IMR-90 (cell line): Measurements from ENCODE around the gene TEAD1. TPM values are rescaled to one million over a fixed set of nuclear protein-coding genes. Genes with fewer than 3 reads are reported as not detected.

Source experiments
- ATAC-seq: fragments of 200-7000 bp; cut with Tn5 transposase; 2 replicates; pipeline ENCODE4 v1.9.1; 2020; ENCODE audit warnings: low read depth, mild to moderate bottlenecking, moderate library complexity
- BruUV-seq: library from RNA; stranded (reverse); fragments of 400-500 nt; replicated peaks from 2 replicates; lab custom pipeline; 2021; lab: Mats Ljungman, UMichigan
- CTCF ChIA-PET: fragments of 300-600 bp; formaldehyde crosslinking; extraction: SDS; loops from one replicate; lab custom pipeline; 2021; ENCODE audit warnings: antibody characterized with exemption; lab: Yijun Ruan, JAX
- POLR2A ChIA-PET: fragments of 300-600 bp; sonication (Branson Sonifier 250); formaldehyde crosslinking; loops from one replicate; lab custom pipeline; 2022; ENCODE audit warnings: antibody characterized with exemption; ENCODE audit not compliant: unreplicated experiment; lab: Charles Lee
- DNase-seq: peaks from one replicate; pipeline ENCODE4 v3.0.0; 2013
- H2AFZ ChIP-seq: replicated peaks from 2 replicates; pipeline ENCODE3; 2013; ENCODE audit warnings: low read length, mild to moderate bottlenecking; ENCODE audit not compliant: poor library complexity
- H2AK5ac ChIP-seq: 2 replicates; pipeline ENCODE4 v1.6.1; 2013; ENCODE audit warnings: low read depth, low read length, inconsistent platforms
- H2AK9ac ChIP-seq: replicated peaks from 2 replicates; pipeline ENCODE3; 2013; ENCODE audit warnings: mild to moderate bottlenecking, low read depth, low read length, moderate library complexity; ENCODE audit not compliant: poor library complexity
- H2BK120ac ChIP-seq: 2 replicates; pipeline ENCODE4 v1.6.1; 2013; ENCODE audit warnings: low read depth, low read length, inconsistent platforms
- H2BK15ac ChIP-seq: 3 replicates; pipeline ENCODE4 v1.6.1; 2013; ENCODE audit warnings: low read depth, low read length, inconsistent platforms
- H2BK20ac ChIP-seq: 2 replicates; pipeline ENCODE4 v1.6.1; 2013; ENCODE audit warnings: low read depth, mild to moderate bottlenecking, inconsistent platforms, low read length, moderate library complexity
- H2BK5ac ChIP-seq: 2 replicates; pipeline ENCODE4 v1.6.1; 2013; ENCODE audit warnings: mild to moderate bottlenecking, low read depth, low read length, inconsistent platforms; ENCODE audit not compliant: poor library complexity, severe bottlenecking
- H3K14ac ChIP-seq: replicated peaks from 2 replicates; pipeline ENCODE4 v1.6.1; 2013; ENCODE audit warnings: low read depth, low read length, inconsistent platforms
- H3K18ac ChIP-seq: 2 replicates; pipeline ENCODE4 v1.6.1; 2013; ENCODE audit warnings: low read depth, low read length, control low read depth
- H3K23ac ChIP-seq: 2 replicates; pipeline ENCODE4 v1.6.1; 2013; ENCODE audit warnings: low read depth, low read length, inconsistent platforms
- H3K27ac ChIP-seq: 2 replicates; pipeline ENCODE4 v1.5.1; 2013; ENCODE audit warnings: mild to moderate bottlenecking, control low read depth, low read length; ENCODE audit not compliant: insufficient read depth
- H3K27me3 ChIP-seq: 2 replicates; pipeline ENCODE4 v1.6.1; 2013; ENCODE audit warnings: low read length; ENCODE audit not compliant: control insufficient read depth, insufficient read depth
- H3K36me3 ChIP-seq: 2 replicates; pipeline ENCODE4 v1.6.1; 2013; ENCODE audit warnings: low read length, mixed read lengths; ENCODE audit not compliant: control insufficient read depth, insufficient read depth
- H3K4ac ChIP-seq: 2 replicates; pipeline ENCODE4 v1.6.1; 2013; ENCODE audit warnings: low read depth, low read length, inconsistent platforms
- H3K4me1 ChIP-seq: 2 replicates; pipeline ENCODE4 v1.6.1; 2013; ENCODE audit warnings: low read length, mixed read lengths; ENCODE audit not compliant: control insufficient read depth, insufficient read depth
- H3K4me2 ChIP-seq: 2 replicates; pipeline ENCODE4 v1.6.1; 2013; ENCODE audit warnings: low read depth, mild to moderate bottlenecking, control low read depth, low read length, moderate library complexity
- H3K4me3 ChIP-seq: 2 replicates; pipeline ENCODE4 v1.5.1; 2013; ENCODE audit warnings: low read depth, mild to moderate bottlenecking, control low read depth, low read length, moderate library complexity; ENCODE audit not compliant: insufficient read depth
- H3K56ac ChIP-seq: 2 replicates; pipeline ENCODE4 v1.6.1; 2013; ENCODE audit warnings: low read length, inconsistent platforms; ENCODE audit not compliant: insufficient read depth; ENCODE audit errors: extremely low read depth
- H3K79me1 ChIP-seq, 2 experiments: 2 replicates each; pipeline ENCODE4 v1.6.1; 2013; ENCODE audit warnings: low read length in 2 of 2, inconsistent platforms in 1 of 2, low read depth in 1 of 2
- H3K9ac ChIP-seq: 2 replicates; pipeline ENCODE4 v1.6.1; 2013; ENCODE audit warnings: low read depth, low read length, control low read depth
- H3K9me1 ChIP-seq: 2 replicates; pipeline ENCODE4 v1.6.1; 2013; ENCODE audit warnings: low read length, inconsistent platforms; ENCODE audit not compliant: insufficient read depth
- H3K9me3 ChIP-seq: 2 replicates; pipeline ENCODE4 v1.6.1; 2013; ENCODE audit warnings: low read length; ENCODE audit not compliant: control insufficient read depth, insufficient read depth
- H4K20me1 ChIP-seq: 2 replicates; pipeline ENCODE4 v1.6.1; 2013; ENCODE audit warnings: low read length, inconsistent platforms; ENCODE audit not compliant: insufficient read depth
- H4K5ac ChIP-seq: 2 replicates; pipeline ENCODE4 v1.6.1; 2013; ENCODE audit warnings: mild to moderate bottlenecking, low read depth, low read length, control low read depth
- H4K8ac ChIP-seq, 2 experiments: 2 replicates each; pipeline ENCODE4 v1.6.1; 2013; ENCODE audit warnings: low read depth in 2 of 2, low read length in 2 of 2, control low read depth in 1 of 2, inconsistent platforms in 1 of 2
- H4K91ac ChIP-seq: 2 replicates; pipeline ENCODE4 v1.6.1; 2013; ENCODE audit warnings: low read depth, low read length, inconsistent platforms; ENCODE audit not compliant: insufficient read depth
- CEBPB ChIP-seq: IDR thresholded peaks from 2 replicates; pipeline ENCODE4 v1.6.1; 2012; ENCODE audit warnings: low read depth, low read length, improper control_type of control experiment
- RCOR1 ChIP-seq: IDR thresholded peaks from 2 replicates; pipeline ENCODE4 v1.6.1; 2012; ENCODE audit warnings: mild to moderate bottlenecking, low read length, improper control_type of control experiment; ENCODE audit not compliant: insufficient replicate concordance
- WGBS, 2 experiments: methylation state at CpG; one replicate each; pipeline versions ENCODE4 v1.1.5 to v1.1.7; 2013; ENCODE audit warnings: missing lambda C conversion rate in 2 of 2; ENCODE audit not compliant: insufficient read length in 1 of 2; ENCODE audit errors: extremely low coverage in 2 of 2; 5-methylcytosine and 5-hydroxymethylcytosine counted together
- dilution Hi-C: fragments of 300-500 bp; cut with HindIII; formaldehyde crosslinking; loops from one replicate; pipeline ENCODE4 v1.14.3; 2018; ENCODE audit warnings: low sequenced_read_pairs; ENCODE audit not compliant: unreplicated experiment
- in situ Hi-C: fragments of 300-500 bp; cut with MboI; formaldehyde crosslinking; loops from 3 replicates; pipeline ENCODE4 v1.14.3; 2019; ENCODE audit warnings: low sequenced_read_pairs, inconsistent platforms, mixed read lengths
- intact Hi-C: fragments of 100-400 bp; cut with micrococcal nuclease; formaldehyde crosslinking; loops from 2 replicates; pipeline ENCODE4 v1.10.0; 2022
- polyA plus RNA-seq, 3 experiments: library from polyadenylated mRNA; depleted of rRNA; stranded (reverse); fragments of >200 nt; gene quantifications; 2 replicates each; pipeline ENCODE4 v1.2.3, GENCODE V29; 2012; ENCODE audit warnings: low replicate concordance in 1 of 3
- total RNA-seq: library from RNA; depleted of rRNA; stranded (reverse); fragments of >200 nt; gene quantifications from 2 replicates; pipeline ENCODE4 v1.2.3, GENCODE V29; 2012

The TEAD1 gene
- total and polyA plus RNA-seq, 2 of the 4 experiments (the other 2 are of a cell fraction): 51.8 to 69.2 TPM

- Histone ChIP-seq H3K9ac (no peak overlapping the region), H3K14ac (no peak overlapping the region), H2BK5ac (no peak overlapping the region), H3K18ac (no peak overlapping the region), H4K91ac (no peak overlapping the region), H3K4me2 (no peak overlapping the region), H3K36me3 (peaks cover 27% of the 10 kb centered on the region), H4K5ac (no peak overlapping the region; the same call in 1 of the 2 replicates), H3K4me1 (peaks cover 3% of the 10 kb centered on the region; the same call in 1 of the 2 replicates), H4K8ac (peak overlapping the region in 1 of 2 experiments; percentile 45; a peak in 1 of 4 replicates), H3K9me3 (no peaks in the 10 kb centered on the region), H3K27me3 (no peaks in the 10 kb centered on the region), H2BK20ac (no peak overlapping the region), H2BK15ac (no peak overlapping the region), H3K79me1 (peaks cover 56 to 80% of the 10 kb centered on the region in 2 experiments), H3K23ac (no peak overlapping the region), H2AK5ac (no peak overlapping the region), H3K9me1 (peaks cover 21% of the 10 kb centered on the region), H3K4ac (no peak overlapping the region), H4K20me1 (peaks cover 15% of the 10 kb centered on the region; the same call in 1 of the 2 replicates), H3K4me3 (no peak overlapping the region), H2AFZ (no peak overlapping the region), H2BK120ac (no peak overlapping the region), H3K56ac (no peak overlapping the region), H3K27ac (peak overlapping the region; percentile 0; the same call in 1 of the 2 replicates), H2AK9ac (no peak overlapping the region)
- BruUV-seq: no TSS peak
- intact Hi-C loops: no loop called here
- TF ChIP-seq RCOR1 (no peak), CEBPB (peak; percentile 69)
- ATAC-seq (no peak), DNase-seq (peak; percentile 47)
- dilution Hi-C loops: no loop called here
- POLR2A ChIA-PET: no interaction called here
- in situ Hi-C loops: no loop called here
- WGBS, 2 experiments: 42% methylated on average over 2 of the region's 12 CpGs; no CpG with 5 or more reads in 1 of the 2 experiments
- CTCF ChIA-PET: no interaction called here
Observed at GRCh38 chr11:12922980-12923507, 248.8 kb downstream of the TEAD1 start.
